GM13977 (cell line): Measurements from ENCODE around the gene GRK5.

Experiments used
- DNase-seq: peaks from one replicate; pipeline ENCODE4 v3.0.0; 2012; ENCODE audit warnings: low spot score
- in situ Hi-C: fragments of 300-500 bp; cut with MboI; formaldehyde crosslinking; loops from one replicate; pipeline ENCODE4 v1.12.0; 2022; ENCODE audit warnings: low sequenced_read_pairs, low pct_unique_long_range_greater_than_20kb, mixed read lengths, inconsistent platforms; ENCODE audit not compliant: unreplicated experiment
- TF ChIP-seq, protein P1 (sequence below): IDR thresholded peaks from 2 replicates; pipeline ENCODE4 v1.5.1; 2012; ENCODE audit warnings: mild to moderate bottlenecking, control low read depth; ENCODE audit not compliant: insufficient read depth; ENCODE audit errors: extremely low read depth, missing control alignments

GRK5 gene

DNA sequence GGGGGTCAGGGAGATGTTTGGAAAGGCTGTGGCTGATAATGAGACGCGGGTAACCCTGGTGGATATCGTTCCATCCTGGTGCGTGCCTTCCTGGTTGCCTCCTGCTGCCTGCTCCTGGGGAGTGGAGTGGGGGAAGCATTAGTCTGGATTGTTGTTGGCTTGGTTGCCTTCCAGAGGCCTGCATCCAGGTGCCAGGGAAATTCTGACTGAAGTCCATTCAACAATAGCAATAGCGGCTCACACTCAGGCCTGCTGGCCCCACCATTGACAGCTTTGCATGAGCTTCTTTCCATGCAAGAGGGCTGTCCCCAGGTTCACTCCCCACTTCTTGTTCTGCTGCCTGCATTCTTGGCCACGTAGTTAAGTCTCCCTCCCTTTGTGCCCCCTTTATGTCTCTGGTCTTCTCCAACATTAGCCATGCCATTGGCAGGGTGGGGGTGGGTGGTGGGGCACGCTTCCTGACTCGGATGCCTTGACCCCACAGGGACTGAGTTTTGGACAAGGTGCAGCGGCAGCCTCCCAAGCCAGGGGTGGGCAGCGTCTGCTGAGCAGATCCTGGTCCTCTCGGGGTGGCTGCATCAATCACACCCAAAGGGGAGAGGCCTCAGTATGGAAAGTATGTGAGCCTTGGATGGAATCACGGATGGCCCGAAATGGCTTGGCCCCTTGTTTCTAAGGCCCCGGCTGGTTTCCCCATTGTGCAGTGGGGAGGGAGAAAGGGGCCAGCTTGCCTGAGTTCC lies 150.2 kb downstream of the GRK5 start:
- no peak for DNase-seq
- in situ Hi-C loops: no loop called here
- TF ChIP-seq, protein P1, sequence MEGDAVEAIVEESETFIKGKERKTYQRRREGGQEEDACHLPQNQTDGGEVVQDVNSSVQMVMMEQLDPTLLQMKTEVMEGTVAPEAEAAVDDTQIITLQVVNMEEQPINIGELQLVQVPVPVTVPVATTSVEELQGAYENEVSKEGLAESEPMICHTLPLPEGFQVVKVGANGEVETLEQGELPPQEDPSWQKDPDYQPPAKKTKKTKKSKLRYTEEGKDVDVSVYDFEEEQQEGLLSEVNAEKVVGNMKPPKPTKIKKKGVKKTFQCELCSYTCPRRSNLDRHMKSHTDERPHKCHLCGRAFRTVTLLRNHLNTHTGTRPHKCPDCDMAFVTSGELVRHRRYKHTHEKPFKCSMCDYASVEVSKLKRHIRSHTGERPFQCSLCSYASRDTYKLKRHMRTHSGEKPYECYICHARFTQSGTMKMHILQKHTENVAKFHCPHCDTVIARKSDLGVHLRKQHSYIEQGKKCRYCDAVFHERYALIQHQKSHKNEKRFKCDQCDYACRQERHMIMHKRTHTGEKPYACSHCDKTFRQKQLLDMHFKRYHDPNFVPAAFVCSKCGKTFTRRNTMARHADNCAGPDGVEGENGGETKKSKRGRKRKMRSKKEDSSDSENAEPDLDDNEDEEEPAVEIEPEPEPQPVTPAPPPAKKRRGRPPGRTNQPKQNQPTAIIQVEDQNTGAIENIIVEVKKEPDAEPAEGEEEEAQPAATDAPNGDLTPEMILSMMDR: no peak

- DNase-seq: no peak
- in situ Hi-C loops: no loop called here
- TF ChIP-seq, protein P1: no peak
These were observed 150.8 kb downstream of the GRK5 start for GRCh38 chr10:119358152-119358512.

- TF ChIP-seq, protein P1: no peak
- in situ Hi-C loops: no loop called here
- no peak for DNase-seq
These were observed 151.2 kb downstream of the GRK5 start for GRCh38 chr10:119358567-119358966.

DNA sequence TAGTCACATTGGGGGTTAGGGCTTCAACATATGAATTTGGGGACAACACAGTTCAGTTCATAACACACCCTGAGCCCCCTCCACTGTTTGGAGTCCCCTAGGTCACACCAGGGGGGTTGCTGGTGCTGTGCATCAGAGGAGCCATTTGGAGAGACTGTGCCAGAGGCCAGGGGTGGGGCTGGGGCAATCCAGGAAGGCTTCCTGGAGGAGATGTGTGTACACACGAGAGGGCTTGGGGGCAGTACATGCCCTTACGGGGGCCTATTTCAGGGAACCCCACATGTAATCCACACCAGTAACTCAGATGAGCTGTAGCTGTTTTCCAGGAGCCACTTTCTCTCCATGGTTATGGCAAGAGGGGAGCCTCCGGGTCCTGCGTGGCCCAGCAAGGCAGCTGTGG lies 151.7 kb downstream of the GRK5 start:
- in situ Hi-C loops: no loop called here
- DNase-seq: no peak
- TF ChIP-seq, protein P1: no peak

DNA sequence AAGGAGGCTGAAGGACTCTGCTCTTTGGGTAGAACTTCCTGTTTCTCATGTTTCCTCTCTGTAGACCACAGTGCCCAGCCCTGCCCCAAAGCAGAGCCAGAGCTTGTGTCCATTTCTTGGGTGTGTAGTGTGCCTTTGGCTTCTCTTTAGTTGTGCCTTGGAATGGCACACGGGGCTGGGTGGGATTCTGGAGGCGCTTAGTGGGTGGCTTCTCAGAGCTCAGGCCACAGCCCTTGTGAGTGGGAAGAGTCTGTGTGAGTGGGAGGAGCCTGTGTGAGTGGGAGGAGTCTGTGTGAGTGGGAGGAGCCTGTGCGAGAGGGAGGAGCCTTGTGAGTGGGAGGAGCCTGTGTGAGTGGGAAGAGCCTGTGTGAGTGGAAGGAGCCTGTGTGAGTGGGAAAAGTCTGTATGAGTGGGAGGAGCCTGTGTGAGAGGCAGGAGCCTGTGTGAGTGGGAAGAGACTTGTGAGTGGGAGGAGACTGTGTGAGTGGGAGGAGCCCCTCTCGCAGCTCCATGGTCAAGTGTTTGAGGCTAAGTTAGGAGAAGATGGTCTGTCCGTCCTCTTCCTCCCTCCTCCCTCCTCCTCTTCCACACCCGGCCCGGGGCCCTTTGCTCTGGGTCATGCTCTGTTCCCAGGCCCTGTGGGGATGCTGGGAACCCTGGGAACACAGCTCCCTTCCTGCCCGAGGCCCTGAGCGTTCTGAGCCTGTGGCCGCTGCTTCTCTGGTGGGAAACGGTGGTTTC lies 153.0 kb downstream of the GRK5 start:
- TF ChIP-seq, protein P1: no peak
- DNase-seq: no peak
- in situ Hi-C loops: no loop called here

DNA sequence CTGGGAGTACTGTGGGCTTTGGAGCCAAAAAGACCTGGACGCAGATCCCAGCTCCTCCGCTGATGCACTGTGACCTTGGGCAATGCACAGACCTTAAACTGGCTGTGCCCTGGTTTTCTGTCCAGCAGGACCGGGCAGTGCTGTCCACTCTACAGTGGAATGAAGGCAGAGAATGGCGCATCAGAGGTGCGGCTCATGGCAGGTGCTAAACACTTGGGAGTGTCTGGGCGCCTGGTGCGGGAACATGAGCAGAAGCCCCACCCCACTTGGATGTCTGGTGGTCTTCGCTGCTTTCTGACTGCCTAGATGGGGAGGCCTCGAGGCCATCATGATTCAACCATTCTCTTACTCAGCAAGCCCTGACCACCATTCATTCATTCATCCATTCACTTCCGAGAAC lies 153.7 kb downstream of the GRK5 start:
- in situ Hi-C loops: no loop called here
- DNase-seq: no peak
- TF ChIP-seq, protein P1: no peak
